ENCODE measurements around the gene FNBP1.

FNBP1 gene

DNA sequence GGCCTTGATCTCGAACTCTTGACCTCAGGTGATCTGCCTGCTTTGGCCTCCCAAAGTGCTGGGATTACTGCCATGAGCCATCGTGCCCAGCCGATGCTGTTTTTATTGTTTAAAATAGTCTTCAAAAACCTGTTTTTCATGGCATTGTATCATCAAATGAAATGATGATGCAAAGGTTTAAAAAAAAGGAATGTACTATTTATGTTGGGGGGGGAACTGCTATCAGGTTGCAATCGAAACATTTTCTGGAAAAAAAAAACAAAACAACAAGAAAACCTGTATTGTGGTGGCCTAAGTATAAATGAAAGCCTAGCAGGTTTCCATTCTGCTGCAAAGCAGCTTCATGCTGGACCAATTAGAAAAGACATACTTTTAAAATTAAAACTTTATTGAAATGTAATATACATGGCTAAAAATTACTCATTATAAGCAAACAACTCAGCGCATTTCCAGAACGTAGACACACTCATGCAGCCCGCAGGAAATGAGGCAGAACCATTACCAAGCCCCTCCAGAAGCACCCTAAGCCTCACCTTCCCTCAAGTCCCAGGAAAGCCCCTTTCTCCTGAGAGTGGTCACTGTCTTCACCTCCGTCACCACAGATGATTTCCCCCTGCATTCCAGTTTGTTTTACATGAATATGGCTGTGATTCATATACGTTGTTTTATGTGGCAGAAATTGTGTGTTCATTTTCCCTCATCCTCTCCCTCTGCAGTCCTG, 29.7 kb upstream of the FNBP1 start:
- TF ChIP-seq ZFX (IDR thresholded peaks at IDR 0.05): no peak
- TF ChIP-seq, protein P1, sequence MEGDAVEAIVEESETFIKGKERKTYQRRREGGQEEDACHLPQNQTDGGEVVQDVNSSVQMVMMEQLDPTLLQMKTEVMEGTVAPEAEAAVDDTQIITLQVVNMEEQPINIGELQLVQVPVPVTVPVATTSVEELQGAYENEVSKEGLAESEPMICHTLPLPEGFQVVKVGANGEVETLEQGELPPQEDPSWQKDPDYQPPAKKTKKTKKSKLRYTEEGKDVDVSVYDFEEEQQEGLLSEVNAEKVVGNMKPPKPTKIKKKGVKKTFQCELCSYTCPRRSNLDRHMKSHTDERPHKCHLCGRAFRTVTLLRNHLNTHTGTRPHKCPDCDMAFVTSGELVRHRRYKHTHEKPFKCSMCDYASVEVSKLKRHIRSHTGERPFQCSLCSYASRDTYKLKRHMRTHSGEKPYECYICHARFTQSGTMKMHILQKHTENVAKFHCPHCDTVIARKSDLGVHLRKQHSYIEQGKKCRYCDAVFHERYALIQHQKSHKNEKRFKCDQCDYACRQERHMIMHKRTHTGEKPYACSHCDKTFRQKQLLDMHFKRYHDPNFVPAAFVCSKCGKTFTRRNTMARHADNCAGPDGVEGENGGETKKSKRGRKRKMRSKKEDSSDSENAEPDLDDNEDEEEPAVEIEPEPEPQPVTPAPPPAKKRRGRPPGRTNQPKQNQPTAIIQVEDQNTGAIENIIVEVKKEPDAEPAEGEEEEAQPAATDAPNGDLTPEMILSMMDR (conservative IDR thresholded peaks at IDR 0.05): no peak
- no peak overlapping the region for H3K27ac ChIP-seq

GRCh38 chr9:130069048-130069447, 26.1 kb upstream of the FNBP1 start:
- TF ChIP-seq ZFX (IDR thresholded peaks at IDR 0.05): no peak
- TF ChIP-seq, protein P1 (conservative IDR thresholded peaks at IDR 0.05): no peak
- H3K27ac ChIP-seq: peak overlapping the region; percentile 30

DNA sequence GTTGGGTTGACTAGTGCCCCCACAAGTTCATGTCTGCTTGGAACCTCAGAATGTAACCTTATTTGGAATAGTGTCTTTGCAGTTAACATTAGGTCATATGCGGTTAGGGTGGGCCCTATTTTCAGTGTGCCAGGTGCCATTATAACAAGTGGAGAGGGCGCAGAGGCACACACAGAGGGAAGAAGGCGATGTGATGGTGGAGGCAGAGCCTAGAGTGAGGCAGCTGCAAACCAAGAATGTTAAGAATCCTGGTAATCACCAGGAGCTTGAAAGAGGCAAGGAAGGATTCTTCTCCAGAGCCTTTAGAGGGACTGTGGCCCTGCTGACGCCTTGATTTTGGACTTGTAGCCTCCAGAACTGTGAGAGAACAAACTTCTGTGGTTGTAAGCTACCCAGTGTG, 21.6 kb upstream of the FNBP1 start:
- H3K27ac ChIP-seq: no peak overlapping the region
- no peak for TF ChIP-seq ZFX (IDR thresholded peaks at IDR 0.05)
- TF ChIP-seq, protein P1 (conservative IDR thresholded peaks at IDR 0.05): no peak

GRCh38 chr9:130062750-130063149, 19.8 kb upstream of the FNBP1 start:
- H3K27ac ChIP-seq: no peak overlapping the region
- TF ChIP-seq ZFX (IDR thresholded peaks at IDR 0.05): no peak
- TF ChIP-seq, protein P1 (conservative IDR thresholded peaks at IDR 0.05): no peak

DNA sequence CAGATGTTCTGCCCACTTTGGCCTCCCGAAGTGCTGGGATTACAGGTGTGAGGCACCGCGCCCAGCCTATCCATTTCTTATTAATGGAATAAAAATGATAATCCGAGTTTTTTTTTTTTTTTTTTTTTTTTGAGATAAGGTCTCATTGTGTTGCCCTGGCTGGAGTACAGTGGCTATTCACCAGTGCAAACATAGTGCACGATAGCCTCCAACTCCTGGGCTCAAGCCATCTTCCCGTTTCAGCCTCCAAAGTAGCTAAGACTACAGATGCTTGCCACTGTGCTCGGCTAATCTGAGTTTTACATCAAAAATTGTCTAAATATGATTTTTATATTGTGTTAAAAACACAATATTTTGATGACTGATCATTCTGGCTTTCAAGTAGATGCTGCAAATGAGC, 17.3 kb upstream of the FNBP1 start:
- H3K27ac ChIP-seq: no peak overlapping the region
- TF ChIP-seq, protein P1 (conservative IDR thresholded peaks at IDR 0.05): no peak
- TF ChIP-seq ZFX (IDR thresholded peaks at IDR 0.05): no peak

- TF ChIP-seq ZFX (IDR thresholded peaks at IDR 0.05): no peak
- TF ChIP-seq, protein P1 (conservative IDR thresholded peaks at IDR 0.05): no peak
- H3K27ac ChIP-seq: no peak overlapping the region
Observed at GRCh38 chr9:130058887-130059286, 15.9 kb upstream of the FNBP1 start.

- no peak overlapping the region for H3K27ac ChIP-seq
- TF ChIP-seq ZFX (IDR thresholded peaks at IDR 0.05): no peak
- TF ChIP-seq, protein P1 (conservative IDR thresholded peaks at IDR 0.05): no peak; the same call in 1 of the 2 replicates
Observed at GRCh38 chr9:130058154-130058553, 15.2 kb upstream of the FNBP1 start.
